ENCODE data around the gene TRAPPC12.
A peak's percentile ranks its signal among the peaks of the same experiment; 100 is the strongest.

The TRAPPC12 gene

GRCh38 chr2:3414133-3414860 lies 34.8 kb downstream of the TRAPPC12 start:
- TF ChIP-seq Cebpa-rat (IDR thresholded peaks at IDR 0.05): no peak
- Histone ChIP-seq H4K20me1 (no peaks in the 10 kb centered on the region), H3K36me3 (peaks cover 31% of the 10 kb centered on the region), H3K27ac (peak overlapping the region; percentile 45; the same call in 1 of the 2 replicates), H3K9ac (no peak overlapping the region; the same call in 1 of the 2 replicates), H3K4me2 (peak overlapping the region; percentile 56), H3K9me3 (no peaks in the 10 kb centered on the region), H3K4me3 (no peak overlapping the region), H3K27me3 (no peaks in the 10 kb centered on the region), H3K4me1 (peaks cover 58% of the 10 kb centered on the region)

DNA sequence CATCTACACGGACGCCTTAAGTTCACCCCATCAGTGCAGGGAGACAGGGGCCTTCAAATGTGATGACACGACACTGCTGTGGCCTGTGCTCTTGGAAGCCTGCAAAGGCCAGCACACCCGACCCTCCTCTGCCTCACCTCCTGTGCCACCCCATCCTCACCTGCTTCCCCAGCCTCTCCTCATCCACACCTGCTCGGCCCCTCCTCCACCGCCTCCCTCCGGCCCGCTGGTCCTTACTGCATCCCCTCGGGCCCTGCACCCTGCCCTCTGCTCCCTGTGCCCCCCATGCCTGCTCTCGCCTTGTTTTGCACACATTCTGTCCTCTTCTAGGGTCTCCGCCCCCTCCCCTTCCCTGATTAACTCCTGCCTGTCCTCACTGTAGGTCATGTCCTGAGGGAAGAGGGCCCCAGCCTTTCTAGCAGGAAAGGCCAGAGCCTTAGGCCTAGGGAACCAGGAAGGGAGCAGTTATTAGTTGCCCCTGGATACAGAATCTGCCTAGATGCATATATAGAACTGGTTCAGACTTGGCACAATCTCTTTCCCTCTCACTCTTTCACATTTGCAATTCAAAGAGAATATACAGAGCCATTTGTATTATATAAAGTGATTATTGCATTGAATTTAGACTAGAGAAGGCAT lies 39.4 kb downstream of the TRAPPC12 start:
- H3K36me3 ChIP-seq: peaks cover 29% of the 10 kb centered on the region

DNA sequence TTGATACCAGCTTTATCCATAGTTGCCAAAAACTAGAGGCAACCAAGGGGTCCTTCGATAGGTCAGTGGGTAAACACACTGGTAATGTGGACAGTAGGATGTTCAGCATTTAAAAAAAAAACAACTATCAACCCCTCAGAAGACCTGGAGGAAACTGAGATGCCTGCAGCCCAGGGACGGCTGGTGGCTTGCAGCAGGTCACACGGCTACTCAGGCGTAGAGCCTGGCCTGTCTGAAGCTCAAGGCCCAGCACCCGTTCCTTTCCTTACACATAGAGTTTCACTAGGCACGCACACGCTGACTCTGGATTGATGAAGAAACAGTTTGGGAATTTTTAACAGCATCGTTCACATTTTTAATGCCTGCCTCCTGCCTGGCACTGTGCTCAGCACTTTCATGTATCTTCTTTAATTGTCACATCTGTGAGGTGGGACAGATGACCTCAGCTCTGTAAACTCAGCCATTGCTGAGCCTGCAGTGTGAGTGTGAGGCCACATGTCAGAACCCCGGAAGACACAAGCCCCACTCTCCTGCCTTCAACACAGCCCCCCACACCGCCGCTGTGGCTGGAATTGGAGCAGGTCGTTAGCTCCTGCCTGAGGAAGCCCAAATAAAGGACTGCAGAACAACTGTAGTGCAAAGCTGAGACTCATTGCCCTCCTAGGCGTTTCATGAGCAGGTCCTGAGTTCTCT lies 40.7 kb downstream of the TRAPPC12 start:
- H4K20me1 ChIP-seq: no peaks in the 10 kb centered on the region
- no peaks in the 10 kb centered on the region for H3K9me3 ChIP-seq
- H3K36me3 ChIP-seq: peaks cover 34% of the 10 kb centered on the region
- H3K4me2 ChIP-seq: peak overlapping the region; percentile 87
- H3K27ac ChIP-seq: peak overlapping the region; percentile 85
- no peak overlapping the region for H3K4me3 ChIP-seq
- H3K27me3 ChIP-seq: no peaks in the 10 kb centered on the region
- peak overlapping the region; percentile 67 for H3K9ac ChIP-seq
- H3K4me1 ChIP-seq: peaks cover 76% of the 10 kb centered on the region
- no peak for TF ChIP-seq Cebpa-rat (IDR thresholded peaks at IDR 0.05)

More for the DNA sequence above, 39.4 kb downstream of the TRAPPC12 start:
- H3K9ac ChIP-seq: peak overlapping the region; percentile 67
- H3K4me3 ChIP-seq: no peak overlapping the region
- H3K27me3 ChIP-seq: no peaks in the 10 kb centered on the region
- no peak for TF ChIP-seq Cebpa-rat (IDR thresholded peaks at IDR 0.05)
- H4K20me1 ChIP-seq: no peaks in the 10 kb centered on the region
- peak overlapping the region; percentile 87 for H3K4me2 ChIP-seq
- H3K27ac ChIP-seq: peak overlapping the region; percentile 85
- H3K4me1 ChIP-seq: peaks cover 85% of the 10 kb centered on the region
- H3K9me3 ChIP-seq: no peaks in the 10 kb centered on the region

GRCh38 chr2:3420769-3421397 lies 41.4 kb downstream of the TRAPPC12 start:
- no peaks in the 10 kb centered on the region for H4K20me1 ChIP-seq
- TF ChIP-seq Cebpa-rat (IDR thresholded peaks at IDR 0.05): no peak
- H3K27me3 ChIP-seq: no peaks in the 10 kb centered on the region
- H3K9me3 ChIP-seq: no peaks in the 10 kb centered on the region
- H3K4me1 ChIP-seq: peaks cover 73% of the 10 kb centered on the region
- peak overlapping the region; percentile 85 for H3K27ac ChIP-seq
- peaks cover 38% of the 10 kb centered on the region for H3K36me3 ChIP-seq
- H3K4me3 ChIP-seq: no peak overlapping the region
- peak overlapping the region; percentile 67 for H3K9ac ChIP-seq
- H3K4me2 ChIP-seq: peak overlapping the region; percentile 87

DNA sequence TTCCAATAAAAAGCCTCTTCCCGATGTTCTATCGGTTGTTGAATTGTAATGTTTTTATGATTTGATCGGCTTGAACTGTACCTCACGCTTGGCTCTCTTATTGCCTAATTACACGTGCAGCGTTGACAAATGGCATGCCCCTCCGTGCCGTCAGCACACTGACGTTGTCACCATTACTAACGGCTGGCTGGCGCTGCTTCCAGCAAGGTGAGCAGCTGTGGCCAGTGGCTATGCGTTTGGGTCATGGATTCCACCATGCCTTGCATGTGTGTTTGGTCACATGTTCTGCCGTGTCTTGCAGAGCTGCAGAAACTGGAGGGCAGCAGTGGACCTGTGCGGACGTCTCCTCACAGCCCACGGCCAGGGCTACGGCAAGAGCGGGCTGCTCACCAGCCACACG lies 42.1 kb downstream of the TRAPPC12 start:
- Histone ChIP-seq H3K9ac (peak overlapping the region; percentile 47; the same call in 1 of the 2 replicates), H3K9me3 (no peaks in the 10 kb centered on the region), H3K4me3 (no peak overlapping the region), H3K4me1 (peaks cover 73% of the 10 kb centered on the region), H3K36me3 (peaks cover 45% of the 10 kb centered on the region), H3K27me3 (no peaks in the 10 kb centered on the region), H4K20me1 (no peaks in the 10 kb centered on the region), H3K4me2 (peak overlapping the region; percentile 87), H3K27ac (peak overlapping the region; percentile 85)
- TF ChIP-seq Cebpa-rat (IDR thresholded peaks at IDR 0.05): no peak

DNA sequence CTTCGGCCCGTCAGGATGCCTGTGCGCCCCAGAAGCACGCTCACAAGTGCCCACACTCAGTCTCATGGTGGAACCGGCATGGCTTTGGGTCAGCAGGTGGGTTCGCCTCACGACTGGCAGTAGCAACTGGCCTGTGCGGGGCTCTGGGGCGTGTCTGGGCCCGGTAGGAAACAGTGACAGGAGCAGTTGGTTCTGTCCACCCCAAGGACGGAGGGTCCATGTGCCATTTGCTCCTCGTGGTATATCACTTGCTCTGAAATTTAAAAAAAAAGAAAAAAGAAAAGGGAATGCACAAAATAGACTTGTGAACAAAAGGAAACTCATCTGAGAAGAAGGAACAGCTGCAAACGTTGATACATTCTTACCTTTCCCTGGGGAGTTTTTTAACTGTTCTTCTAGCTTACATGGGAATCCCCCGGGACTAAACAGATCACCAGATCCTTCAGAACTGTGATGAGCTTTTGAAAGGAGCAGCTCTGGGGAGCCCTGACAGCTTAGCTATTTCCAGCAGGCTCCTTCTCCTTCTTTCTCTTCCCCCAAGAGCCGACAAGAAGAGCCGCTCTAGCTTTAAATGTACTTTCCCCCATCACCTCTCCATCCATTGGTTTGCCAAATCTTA lies 42.8 kb downstream of the TRAPPC12 start:
- no peak for TF ChIP-seq Cebpa-rat (IDR thresholded peaks at IDR 0.05)
- Histone ChIP-seq H3K4me1 (peaks cover 68% of the 10 kb centered on the region), H3K9ac (peak overlapping the region; percentile 47; the same call in 1 of the 2 replicates), H3K9me3 (no peaks in the 10 kb centered on the region), H4K20me1 (no peaks in the 10 kb centered on the region), H3K4me3 (0 out of 2 replicates have a peak overlapping the region, but pooled peaks have one; percentile 1), H3K36me3 (peaks cover 48% of the 10 kb centered on the region), H3K27ac (peak overlapping the region; percentile 85), H3K4me2 (peak overlapping the region; percentile 87), H3K27me3 (no peaks in the 10 kb centered on the region)

DNA sequence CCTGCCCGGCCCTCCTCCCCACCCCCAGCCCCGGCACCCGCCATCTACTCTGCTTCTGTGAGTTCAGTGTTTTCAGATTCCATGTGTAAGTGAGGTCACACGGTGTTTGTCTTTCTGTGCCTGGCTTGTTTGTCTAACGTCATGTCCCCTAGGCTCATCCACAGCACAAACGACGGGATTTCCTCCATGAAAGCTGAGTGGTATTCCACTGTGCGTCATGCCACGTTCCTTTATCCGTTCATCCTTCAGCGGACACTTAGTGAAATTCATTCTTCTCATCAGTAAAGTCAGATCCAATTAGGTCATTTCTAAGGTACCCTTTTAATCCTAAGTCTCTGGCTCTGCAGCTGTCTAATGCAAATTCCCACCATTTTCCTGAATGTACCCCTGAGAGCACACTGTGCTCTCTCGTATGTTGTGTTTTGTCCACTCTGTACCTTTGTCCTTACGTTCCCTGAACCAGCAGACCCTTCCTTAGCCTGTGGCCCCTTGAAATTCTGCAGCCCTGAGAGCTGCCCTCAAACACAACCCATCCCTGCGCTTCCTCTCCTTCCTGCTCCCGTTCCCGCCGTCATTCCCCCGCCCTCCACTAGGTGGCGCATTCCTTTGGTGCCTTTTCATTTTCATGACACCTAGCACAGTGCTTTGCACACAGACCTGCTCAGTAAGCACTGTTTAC lies 44.1 kb downstream of the TRAPPC12 start:
- H3K4me2 ChIP-seq: peak overlapping the region; percentile 58
- peak overlapping the region; percentile 58; the same call in 1 of the 2 replicates for H3K27ac ChIP-seq
- peaks cover 57% of the 10 kb centered on the region for H3K4me1 ChIP-seq
- peaks cover 53% of the 10 kb centered on the region for H3K36me3 ChIP-seq
- H3K27me3 ChIP-seq: no peaks in the 10 kb centered on the region
- H3K9me3 ChIP-seq: no peaks in the 10 kb centered on the region
- no peak overlapping the region for H3K4me3 ChIP-seq
- no peak for TF ChIP-seq Cebpa-rat (IDR thresholded peaks at IDR 0.05)
- H3K9ac ChIP-seq: no peak overlapping the region
- no peaks in the 10 kb centered on the region for H4K20me1 ChIP-seq

DNA sequence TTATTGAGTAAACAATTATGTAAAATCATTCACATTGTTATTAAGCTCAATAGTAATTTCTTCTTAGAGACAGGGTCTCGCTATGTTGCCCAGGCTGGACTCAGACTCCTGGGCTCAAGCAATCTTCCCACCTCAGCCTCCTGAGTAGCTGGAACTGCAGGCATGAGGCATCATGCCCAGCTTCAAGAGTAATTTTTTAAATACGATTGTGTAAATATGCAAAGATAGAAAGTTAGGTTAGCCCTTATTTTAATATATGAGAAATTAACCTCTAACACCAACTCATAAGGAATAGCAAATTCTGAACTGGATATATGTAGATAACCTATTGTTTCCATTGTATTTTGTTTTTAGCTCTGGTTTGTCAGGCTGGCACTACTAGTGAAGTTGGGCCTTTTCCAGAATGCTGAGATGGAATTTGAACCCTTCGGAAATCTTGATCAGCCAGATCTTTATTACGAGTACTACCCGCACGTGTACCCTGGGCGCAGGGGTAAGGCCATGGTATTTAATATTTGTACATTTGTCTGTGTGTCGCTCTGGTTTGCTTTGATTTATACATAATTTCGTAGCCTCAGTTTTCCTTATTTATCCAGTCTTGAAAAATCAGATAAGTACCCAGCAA lies 44.8 kb downstream of the TRAPPC12 start:
- no peaks in the 10 kb centered on the region for H4K20me1 ChIP-seq
- no peaks in the 10 kb centered on the region for H3K9me3 ChIP-seq
- no peak overlapping the region for H3K9ac ChIP-seq
- H3K27ac ChIP-seq: no peak overlapping the region; the same call in 1 of the 2 replicates
- peak overlapping the region; percentile 58; the same call in 1 of the 2 replicates for H3K4me2 ChIP-seq
- no peak overlapping the region for H3K4me3 ChIP-seq
- peaks cover 50% of the 10 kb centered on the region for H3K4me1 ChIP-seq
- H3K36me3 ChIP-seq: peaks cover 56% of the 10 kb centered on the region
- H3K27me3 ChIP-seq: no peaks in the 10 kb centered on the region
- TF ChIP-seq Cebpa-rat (IDR thresholded peaks at IDR 0.05): no peak
